Stimulated activated CD4-positive, alpha-beta T cell treated with anti-CD3 and anti-CD28 coated beads, Interleukin-12 subunit alpha, Interleukin-12 subunit beta, amount 100 ng/mL, for 48 hours (primary cell): ENCODE data around the gene DOCK6.

Experiments
- DNase-seq, 3 donors: peaks; one replicate each; pipeline ENCODE4 v3.0.0-alpha.2; 2020; ENCODE audit warnings: low read depth in 2 of 3, low spot score in 1 of 3

DOCK6 gene

GRCh38 chr19:11261971-11262839 lies at the start of gene DOCK6:
Gene DOCK6, minus strand, starts transcription at chr19:11262524. Its CDS starts 84 bp downstream, at chr19:11262440.
- peak in 1 of 3 donors; percentile 16 for DNase-seq

GRCh38 chr19:11306337-11306736 lies 44.0 kb upstream of the DOCK6 start:
- DNase-seq = no peak

GRCh38 chr19:11304936-11305335 lies 42.6 kb upstream of the DOCK6 start:
- DNase-seq = no peak

GRCh38 chr19:11300811-11301120 lies 38.4 kb upstream of the DOCK6 start:
- DNase-seq = no peak

GRCh38 chr19:11299946-11300810 lies 37.9 kb upstream of the DOCK6 start:
- DNase-seq = no peak

- no peak for DNase-seq
Measured at GRCh38 chr19:11296264-11296663, 33.9 kb upstream of the DOCK6 start.

GRCh38 chr19:11295665-11296245 lies 33.4 kb upstream of the DOCK6 start, which contains the start of gene TSPAN16:
Gene TSPAN16, plus strand, starts transcription at chr19:11296160. Its CDS starts 138 bp downstream, at chr19:11296298.
- no peak for DNase-seq

- DNase-seq = no peak
Measured at GRCh38 chr19:11295180-11295579, 32.9 kb upstream of the DOCK6 start.

- DNase-seq = peak; percentile 74 to 86 (median 78)
Measured at GRCh38 chr19:11293433-11294389, 31.4 kb upstream of the DOCK6 start.

- no peak for DNase-seq
Measured at GRCh38 chr19:11291991-11292390, 29.7 kb upstream of the DOCK6 start.

- DNase-seq = no peak
Measured at GRCh38 chr19:11291415-11291814, 29.1 kb upstream of the DOCK6 start.

- no peak for DNase-seq
Measured at GRCh38 chr19:11290256-11290655, 27.9 kb upstream of the DOCK6 start.

GRCh38 chr19:11288349-11288748 lies 26.0 kb upstream of the DOCK6 start:
- no peak for DNase-seq

- no peak for DNase-seq
Measured at GRCh38 chr19:11286312-11286974, 24.1 kb upstream of the DOCK6 start.

GRCh38 chr19:11284515-11284914 lies 22.2 kb upstream of the DOCK6 start:
- no peak for DNase-seq

GRCh38 chr19:11281356-11282049 lies 19.2 kb upstream of the DOCK6 start:
- no peak for DNase-seq

- peak in 1 of 3 donors; percentile 18 for DNase-seq
Measured at GRCh38 chr19:11279505-11280236, 17.3 kb upstream of the DOCK6 start.

- DNase-seq = no peak
Measured at GRCh38 chr19:11278670-11279069, 16.3 kb upstream of the DOCK6 start.
